ENCODE data around the gene PGS1. TPM values are rescaled to one million over a fixed set of nuclear protein-coding genes. Genes with fewer than 3 reads are reported as not detected.

Gene PGS1
- total RNA-seq, 1 donor from 2014 or later: 59.3 TPM

DNA sequence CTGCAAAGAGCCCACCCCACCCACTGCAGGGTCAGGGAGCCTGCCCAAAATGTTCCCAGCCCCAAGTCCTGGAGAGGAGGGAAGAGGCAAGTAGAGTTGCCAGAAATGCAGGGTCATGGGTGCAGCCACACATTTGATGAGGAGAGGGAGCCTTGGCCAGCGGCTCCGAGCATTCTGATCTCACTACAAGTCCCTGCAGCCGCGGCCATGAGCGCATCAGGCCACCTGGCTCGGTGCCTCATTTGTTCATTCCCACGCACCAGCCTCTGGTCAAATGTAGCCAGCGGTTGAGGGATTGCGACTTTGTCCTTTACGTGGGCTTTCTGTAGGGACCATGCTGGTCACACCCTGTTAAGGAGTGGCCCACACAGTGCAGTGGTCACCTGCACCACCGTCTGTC is 48.7 kb downstream of the PGS1 start:
- Mint-ChIP-seq H3K27me3 (ENCODE audit: low read depth) (no peaks in the 10 kb centered on the region), H3K36me3 (ENCODE audit: low read depth) (peaks cover 42% of the 10 kb centered on the region), H3K9me3 (no peaks in the 10 kb centered on the region), H3K4me3 (ENCODE audit: low read depth) (no peak overlapping the region), H3K4me1 (ENCODE audit: low read depth) (peaks cover under 1% of the 10 kb centered on the region), H3K27ac (no peak overlapping the region)
- intact Hi-C loops (cut with micrococcal nuclease): no loop called here
- DNase-seq (ENCODE audit: low spot score): no peak

DNA sequence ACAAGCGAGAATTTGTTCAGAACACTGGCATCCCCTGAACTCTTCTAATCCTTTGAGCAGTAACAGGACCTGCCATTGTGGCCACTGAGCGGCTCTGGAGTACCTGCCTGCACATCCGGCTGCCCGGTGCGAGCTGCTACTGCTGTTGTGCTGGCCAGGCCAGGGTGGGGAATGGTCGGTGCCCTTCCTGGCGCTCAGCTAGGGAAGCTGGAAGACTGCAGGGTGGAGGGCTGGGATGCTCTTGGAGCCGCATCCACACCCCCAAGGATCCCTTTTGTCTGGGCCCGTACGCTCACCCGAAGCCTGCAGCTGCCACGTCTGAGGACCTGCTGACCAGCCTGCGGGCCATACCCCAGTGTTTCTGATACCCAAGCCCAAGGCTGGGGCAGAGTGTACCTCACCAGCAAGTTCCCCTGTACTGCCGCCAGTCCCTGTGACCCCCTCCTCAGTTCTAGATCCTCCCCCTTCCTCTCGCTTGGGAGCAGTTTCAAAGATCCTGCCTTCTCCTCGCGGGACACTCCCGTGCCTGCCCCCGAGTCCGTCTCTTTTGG is 49.7 kb downstream of the PGS1 start:
- no peaks in the 10 kb centered on the region for H3K4me1 Mint-ChIP-seq (ENCODE audit: low read depth)
- no peaks in the 10 kb centered on the region for H3K9me3 Mint-ChIP-seq
- no peak overlapping the region for H3K4me3 Mint-ChIP-seq (ENCODE audit: low read depth)
- intact Hi-C loops (cut with micrococcal nuclease): no loop called here
- DNase-seq (ENCODE audit: low spot score): no peak
- no peak overlapping the region for H3K27ac Mint-ChIP-seq
- peaks cover 36% of the 10 kb centered on the region for H3K36me3 Mint-ChIP-seq (ENCODE audit: low read depth)
- no peaks in the 10 kb centered on the region for H3K27me3 Mint-ChIP-seq (ENCODE audit: low read depth)

DNA sequence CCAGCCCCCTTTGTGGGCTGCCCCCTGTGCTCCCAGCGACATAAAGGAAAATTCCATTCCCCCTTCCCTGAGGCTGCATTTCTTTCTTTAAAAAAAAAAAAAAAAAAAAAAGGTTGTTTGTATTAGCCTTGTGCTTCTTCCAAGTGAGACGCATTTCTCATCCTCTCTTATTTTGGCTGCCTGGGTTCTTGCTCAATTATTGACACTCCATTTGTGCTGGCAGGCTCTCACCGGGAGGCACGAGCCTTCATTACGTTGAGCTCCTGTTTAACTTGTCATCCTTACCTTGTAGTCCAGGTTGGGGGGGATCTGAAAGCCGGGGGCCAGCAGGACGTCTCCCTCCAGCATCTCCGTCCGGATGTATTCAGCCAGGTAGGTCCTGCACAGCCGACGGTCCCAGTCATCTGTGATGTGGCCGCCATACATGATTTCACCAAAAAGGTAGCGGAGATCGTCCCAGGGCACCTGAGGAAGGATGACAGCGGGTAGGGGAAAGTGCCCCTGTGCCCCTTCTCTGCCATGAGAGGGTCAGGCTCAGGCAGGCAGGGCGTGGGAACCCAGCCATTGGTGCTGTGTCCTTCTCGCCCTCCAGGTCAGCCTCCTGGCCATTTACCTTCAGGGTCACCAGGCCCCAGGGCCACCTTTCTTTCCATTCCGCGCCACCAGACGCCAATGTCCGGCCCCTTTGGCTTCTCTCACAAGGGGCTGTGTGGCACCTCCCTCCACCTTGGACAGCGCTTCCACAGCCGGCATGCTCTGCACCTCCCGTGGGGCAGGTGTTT is 50.6 kb downstream of the PGS1 start:
- no peak for DNase-seq (ENCODE audit: low spot score)
- Mint-ChIP-seq H3K9me3 (no peaks in the 10 kb centered on the region), H3K36me3 (ENCODE audit: low read depth) (peaks cover 35% of the 10 kb centered on the region), H3K4me1 (ENCODE audit: low read depth) (no peaks in the 10 kb centered on the region), H3K4me3 (ENCODE audit: low read depth) (no peak overlapping the region), H3K27me3 (ENCODE audit: low read depth) (no peaks in the 10 kb centered on the region), H3K27ac (no peak overlapping the region)
- intact Hi-C loops (cut with micrococcal nuclease): no loop called here

DNA sequence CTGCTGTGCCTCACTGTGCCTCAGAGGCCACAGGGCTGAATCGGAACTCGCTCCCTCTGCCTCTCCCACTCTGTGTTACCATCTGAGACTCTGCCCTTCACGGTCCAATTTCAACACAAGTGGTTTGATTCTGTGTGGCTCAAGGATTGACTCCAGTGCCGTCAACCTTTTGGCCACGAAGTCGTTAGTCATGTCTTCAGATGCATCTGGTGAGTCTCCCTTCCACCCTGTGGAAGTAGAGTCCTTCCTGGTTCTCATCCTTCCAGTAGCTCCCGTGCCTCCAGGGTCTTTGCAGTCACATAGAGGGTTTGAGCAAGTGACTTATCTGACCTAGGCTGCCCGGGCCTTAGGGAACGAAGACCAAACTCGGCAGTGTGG is 51.2 kb downstream of the PGS1 start:
- no peak overlapping the region for H3K27ac Mint-ChIP-seq

DNA sequence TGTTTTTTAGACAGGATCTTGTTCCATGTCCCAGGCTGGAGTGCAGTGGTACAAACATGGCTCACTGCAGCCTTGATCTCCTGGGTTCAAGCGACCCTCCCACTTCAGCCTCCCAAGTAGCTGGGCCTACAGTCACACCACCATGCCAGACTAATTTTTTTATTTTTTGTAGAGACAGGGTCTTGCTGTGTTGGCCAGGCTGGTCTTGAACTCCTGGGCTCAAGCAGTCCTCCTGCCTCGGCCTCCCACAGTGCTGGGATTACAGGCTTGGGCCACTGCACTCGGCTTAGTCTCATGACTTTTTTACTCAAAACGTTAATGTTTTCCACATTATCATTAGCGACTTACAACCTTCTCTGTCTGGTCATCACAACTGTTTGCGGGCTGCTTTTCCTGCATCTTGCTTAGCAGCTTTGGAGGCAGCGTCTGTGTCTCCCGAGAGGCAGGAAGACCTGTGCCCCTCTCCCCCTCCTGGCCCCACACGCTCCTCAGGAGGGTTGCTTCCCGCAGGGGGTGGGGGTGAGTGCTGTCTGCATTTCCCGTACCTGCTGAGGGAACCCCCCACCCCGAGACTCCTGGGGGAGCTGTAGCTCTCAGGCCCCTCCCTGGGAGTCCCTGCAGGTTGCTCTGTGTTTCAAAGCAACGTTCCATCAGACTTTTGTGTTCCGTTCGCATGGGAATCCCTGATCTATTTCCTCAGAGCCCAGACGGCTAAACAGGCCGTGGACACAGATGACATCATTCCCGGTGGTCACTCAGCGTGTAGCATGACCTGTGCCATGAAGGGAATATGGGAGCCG is 52.6 kb downstream of the PGS1 start:
- Mint-ChIP-seq H3K9me3 (no peaks in the 10 kb centered on the region), H3K4me1 (ENCODE audit: low read depth) (no peaks in the 10 kb centered on the region), H3K36me3 (ENCODE audit: low read depth) (peaks cover 25% of the 10 kb centered on the region), H3K4me3 (ENCODE audit: low read depth) (no peak overlapping the region), H3K27me3 (ENCODE audit: low read depth) (no peaks in the 10 kb centered on the region), H3K27ac (no peak overlapping the region)
- intact Hi-C loops (cut with micrococcal nuclease): no loop called here
- no peak for DNase-seq (ENCODE audit: low spot score)

More for the DNA sequence above, 51.2 kb downstream of the PGS1 start:
- intact Hi-C loops (cut with micrococcal nuclease): no loop called here
- Mint-ChIP-seq H3K36me3 (ENCODE audit: low read depth) (peaks cover 31% of the 10 kb centered on the region), H3K4me3 (ENCODE audit: low read depth) (no peak overlapping the region), H3K9me3 (no peaks in the 10 kb centered on the region), H3K27me3 (ENCODE audit: low read depth) (no peaks in the 10 kb centered on the region), H3K4me1 (ENCODE audit: low read depth) (no peaks in the 10 kb centered on the region)
- no peak for DNase-seq (ENCODE audit: low spot score)

DNA sequence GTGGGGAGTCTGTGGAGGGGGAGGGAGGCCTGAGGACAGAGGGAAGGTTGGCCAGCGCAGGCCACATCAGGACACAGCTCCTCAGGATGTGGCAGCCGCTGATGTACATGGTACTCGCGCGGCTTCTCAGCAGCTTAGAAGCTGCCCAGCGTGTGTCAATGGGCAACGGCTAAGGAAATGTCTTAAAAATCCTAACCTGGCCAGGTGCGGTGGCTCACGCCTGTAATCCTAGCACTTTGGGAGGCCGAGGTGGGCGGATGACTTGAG is 53.2 kb downstream of the PGS1 start:
- no peaks in the 10 kb centered on the region for H3K27me3 Mint-ChIP-seq (ENCODE audit: low read depth)
- no peaks in the 10 kb centered on the region for H3K4me1 Mint-ChIP-seq (ENCODE audit: low read depth)
- no peak for DNase-seq (ENCODE audit: low spot score)
- H3K36me3 Mint-ChIP-seq (ENCODE audit: low read depth): peaks cover 25% of the 10 kb centered on the region
- intact Hi-C loops (cut with micrococcal nuclease): no loop called here
- no peak overlapping the region for H3K4me3 Mint-ChIP-seq (ENCODE audit: low read depth)
- no peaks in the 10 kb centered on the region for H3K9me3 Mint-ChIP-seq
- H3K27ac Mint-ChIP-seq: no peak overlapping the region

DNA sequence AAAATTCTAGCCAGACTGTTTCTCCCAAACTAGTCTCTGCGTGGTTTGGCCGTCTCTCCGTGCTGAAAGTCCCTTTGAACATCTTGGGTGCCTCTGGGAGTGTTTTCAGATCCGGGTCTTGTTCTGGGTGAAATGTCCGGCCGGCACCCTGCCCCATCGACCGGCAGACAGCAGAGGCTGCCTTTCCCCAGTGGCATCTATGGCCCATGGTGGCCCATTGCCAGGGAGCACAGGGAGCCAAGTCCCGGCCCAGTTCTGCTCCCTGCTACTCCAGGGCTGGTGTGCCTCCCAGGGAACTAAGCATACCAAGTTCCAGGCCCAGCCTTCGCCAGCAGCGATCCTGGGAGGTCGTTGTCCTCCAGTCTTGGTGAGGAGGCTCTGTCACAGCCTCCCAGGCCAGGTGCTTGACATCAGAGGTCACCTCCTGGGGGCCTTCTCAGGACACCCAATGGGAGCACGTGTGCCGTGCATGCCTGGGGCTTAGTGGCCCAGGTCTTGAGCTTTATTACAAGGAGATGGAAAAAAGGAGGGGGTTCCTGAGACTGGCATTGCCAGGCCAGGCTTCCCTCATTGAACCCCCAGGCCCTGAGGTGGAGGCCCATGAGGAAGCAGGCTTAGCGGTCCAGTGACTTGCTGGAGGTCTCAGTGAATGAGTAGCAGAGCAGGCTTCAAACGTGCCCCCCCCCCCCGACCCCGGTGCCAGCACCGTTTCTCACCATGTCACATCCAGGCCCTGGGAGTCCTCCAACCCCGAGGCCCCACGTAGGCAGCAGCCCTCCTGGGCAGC is 54.0 kb downstream of the PGS1 start:
- Mint-ChIP-seq H3K36me3 (ENCODE audit: low read depth) (peaks cover 19% of the 10 kb centered on the region), H3K9me3 (no peaks in the 10 kb centered on the region), H3K4me3 (ENCODE audit: low read depth) (no peak overlapping the region), H3K27me3 (ENCODE audit: low read depth) (no peaks in the 10 kb centered on the region), H3K4me1 (ENCODE audit: low read depth) (no peaks in the 10 kb centered on the region), H3K27ac (no peak overlapping the region)
- intact Hi-C loops (cut with micrococcal nuclease): no loop called here
- DNase-seq (ENCODE audit: low spot score): no peak

DNA sequence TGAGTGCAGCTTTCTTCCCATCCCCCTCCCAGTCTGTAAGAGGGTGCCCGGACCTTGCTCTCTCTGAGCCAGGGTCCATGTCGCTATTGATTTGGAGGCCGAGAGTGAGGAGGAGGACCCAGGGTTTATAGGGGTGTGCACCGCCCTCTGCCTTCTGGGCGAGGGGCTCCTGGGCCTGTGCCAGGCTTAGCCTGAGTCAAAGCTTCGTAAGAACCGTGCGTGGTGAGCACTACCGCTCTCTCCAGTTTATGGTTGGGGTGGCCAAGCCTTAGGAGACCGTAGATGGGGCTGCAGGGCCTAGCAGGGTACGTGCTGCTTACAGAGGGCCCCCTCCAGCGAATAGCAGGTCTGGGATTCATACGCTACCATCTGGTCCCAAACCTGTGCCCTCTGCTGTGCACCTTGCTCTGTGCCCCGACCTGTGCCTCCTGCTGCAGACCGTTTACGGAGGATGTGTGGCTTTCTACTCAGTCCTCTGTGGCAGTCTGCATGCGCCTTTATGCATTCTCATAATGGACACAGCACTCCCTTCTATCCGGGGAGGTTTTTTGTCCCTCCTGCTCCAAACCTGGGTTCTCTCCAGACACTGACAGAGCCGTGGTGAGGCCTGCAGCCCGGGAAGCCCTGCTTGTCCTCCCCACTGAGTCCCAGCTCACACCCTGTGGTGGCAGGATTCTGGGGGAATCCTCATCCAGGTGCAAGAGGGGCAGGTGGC is 54.7 kb downstream of the PGS1 start:
- no peaks in the 10 kb centered on the region for H3K9me3 Mint-ChIP-seq
- H3K27me3 Mint-ChIP-seq (ENCODE audit: low read depth): no peaks in the 10 kb centered on the region
- no peak overlapping the region for H3K27ac Mint-ChIP-seq
- H3K4me3 Mint-ChIP-seq (ENCODE audit: low read depth): no peak overlapping the region
- H3K4me1 Mint-ChIP-seq (ENCODE audit: low read depth): no peaks in the 10 kb centered on the region
- DNase-seq (ENCODE audit: low spot score): no peak
- intact Hi-C loops (cut with micrococcal nuclease): no loop called here
- H3K36me3 Mint-ChIP-seq (ENCODE audit: low read depth): peaks cover 18% of the 10 kb centered on the region

DNA sequence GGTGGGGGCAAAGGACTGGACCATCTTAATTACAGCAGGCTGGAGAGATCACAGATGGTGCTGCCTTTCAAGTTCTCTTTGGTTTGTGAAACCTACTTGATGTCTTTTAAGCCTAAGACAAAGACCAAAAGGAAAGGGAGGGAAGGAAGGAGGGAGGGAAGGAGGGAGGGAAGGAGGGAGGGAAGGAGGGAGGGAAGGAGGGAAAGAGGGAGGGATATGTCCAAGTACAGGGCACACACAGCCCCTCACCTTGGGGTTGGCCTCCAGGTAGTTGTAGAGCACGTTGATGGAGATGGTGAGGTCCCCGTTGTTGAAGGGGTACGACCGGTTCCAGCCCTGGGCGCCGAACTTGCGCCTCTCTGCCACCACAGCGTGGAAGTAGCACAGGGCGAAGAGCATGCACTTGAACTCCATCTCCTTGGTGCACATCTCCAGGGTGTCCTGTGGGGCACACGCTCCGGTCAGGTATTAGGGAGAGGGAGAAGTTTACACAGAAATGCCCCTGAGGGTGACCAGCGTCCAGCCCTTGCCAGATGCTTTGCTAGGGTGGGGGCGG is 55.4 kb downstream of the PGS1 start:
- DNase-seq (ENCODE audit: low spot score): no peak
- intact Hi-C loops (cut with micrococcal nuclease): no loop called here
- Mint-ChIP-seq H3K36me3 (ENCODE audit: low read depth) (peaks cover 13% of the 10 kb centered on the region), H3K9me3 (no peaks in the 10 kb centered on the region), H3K27ac (no peak overlapping the region), H3K4me1 (ENCODE audit: low read depth) (no peaks in the 10 kb centered on the region), H3K4me3 (ENCODE audit: low read depth) (no peak overlapping the region), H3K27me3 (ENCODE audit: low read depth) (no peaks in the 10 kb centered on the region)

DNA sequence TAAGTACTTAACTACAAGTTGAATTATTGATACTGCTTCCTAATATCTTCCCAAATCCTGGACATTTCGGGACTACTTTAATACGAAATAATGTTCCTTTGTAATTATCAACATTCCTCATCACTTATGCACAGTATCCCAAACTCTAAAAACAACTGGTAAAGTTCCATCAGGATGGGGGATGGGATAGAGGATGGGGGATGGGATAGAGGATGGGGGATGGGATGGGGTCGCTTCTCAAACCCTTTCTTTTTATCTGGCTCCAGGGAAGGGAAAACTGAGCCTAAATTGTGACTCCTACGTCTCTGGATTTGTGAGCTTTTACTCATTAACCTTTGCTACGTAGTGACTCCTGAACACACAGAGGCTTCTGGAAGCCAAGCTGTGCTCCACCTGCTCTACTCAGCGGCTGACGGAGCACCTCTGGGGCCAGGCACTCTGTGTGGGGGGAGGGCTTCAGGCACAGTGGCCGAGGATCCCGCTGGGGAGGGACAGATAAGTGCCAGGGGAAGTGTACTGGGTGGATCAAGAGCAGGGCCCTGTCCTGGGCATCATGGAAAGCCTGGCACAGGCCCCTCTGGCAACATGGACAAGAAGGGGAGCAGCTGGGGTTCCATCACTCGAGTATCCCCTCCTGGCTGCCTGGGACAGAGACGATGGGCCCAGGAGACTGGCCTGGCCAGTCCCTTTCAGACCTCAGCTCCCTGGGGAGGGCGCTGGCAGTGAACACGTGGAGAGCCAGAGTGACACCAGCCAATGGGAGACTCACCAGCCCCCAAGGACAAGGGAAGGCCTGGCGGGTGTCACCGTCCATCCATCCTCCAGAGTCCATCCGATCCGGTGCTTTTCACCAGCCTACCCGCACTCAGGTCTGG is 56.2 kb downstream of the PGS1 start:
- DNase-seq (ENCODE audit: low spot score): no peak
- H3K36me3 Mint-ChIP-seq (ENCODE audit: low read depth): peaks cover 7% of the 10 kb centered on the region

DNA sequence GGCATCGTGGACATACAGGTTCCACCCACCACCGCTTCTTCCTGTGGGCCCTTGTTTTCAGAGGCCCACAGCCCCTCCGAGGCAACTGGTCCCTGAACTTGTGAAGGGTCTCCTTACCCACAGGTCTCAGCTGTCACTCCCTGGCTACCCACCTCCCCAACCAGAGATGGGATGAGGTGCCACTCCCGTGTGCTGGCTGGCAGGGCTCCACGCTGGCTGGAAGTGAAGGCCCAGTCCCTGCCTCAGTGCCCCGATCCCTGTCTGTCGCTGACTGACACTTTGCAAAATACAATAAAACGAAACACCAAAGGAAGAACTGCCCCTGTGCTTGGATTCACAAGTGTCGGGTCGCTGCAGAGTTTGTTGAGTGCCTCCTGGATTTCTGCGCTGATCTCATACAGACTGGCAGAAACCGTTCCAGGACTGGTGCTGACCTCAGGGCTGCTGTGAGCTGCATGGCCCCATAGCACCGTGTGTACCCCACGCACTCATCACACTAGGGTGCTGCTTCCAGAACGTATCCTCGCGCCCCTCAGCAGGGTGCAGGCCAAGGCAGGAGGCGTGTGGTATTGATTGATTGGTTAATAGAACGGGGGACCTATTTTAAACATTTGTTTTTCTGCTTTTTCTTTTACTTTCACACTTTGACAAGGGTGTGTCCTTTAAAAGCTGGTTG is 57.0 kb downstream of the PGS1 start:
- Mint-ChIP-seq H3K4me3 (ENCODE audit: low read depth) (no peak overlapping the region), H3K9me3 (no peaks in the 10 kb centered on the region), H3K27ac (no peak overlapping the region), H3K27me3 (ENCODE audit: low read depth) (no peaks in the 10 kb centered on the region), H3K36me3 (ENCODE audit: low read depth) (no peaks in the 10 kb centered on the region), H3K4me1 (ENCODE audit: low read depth) (no peaks in the 10 kb centered on the region)
- DNase-seq (ENCODE audit: low spot score): no peak
- intact Hi-C loops (cut with micrococcal nuclease): no loop called here

More for the DNA sequence above, 56.2 kb downstream of the PGS1 start:
- Mint-ChIP-seq H3K9me3 (no peaks in the 10 kb centered on the region), H3K4me3 (ENCODE audit: low read depth) (no peak overlapping the region), H3K4me1 (ENCODE audit: low read depth) (no peaks in the 10 kb centered on the region), H3K27me3 (ENCODE audit: low read depth) (no peaks in the 10 kb centered on the region), H3K27ac (no peak overlapping the region)
- intact Hi-C loops (cut with micrococcal nuclease): no loop called here

All from activated T-helper 2 cell treated with anti-CD3 and anti-CD28 coated beads, Interferon-gamma antibody, Interleukin-2, Interleukin-4, amounts not matched to agents 10 μg/mL and 5 μg/mL and 100 μg/mL, durations not matched to agents 14 hours and 24 hours and 36 hours (primary cell).